NCI-H1417 treated with DMSO at 0.1 percent for 48 hours (cell line): Measurements from ENCODE around the gene TATDN3.
"Not testable (repeated sequence)": the region's sequence is repeated elsewhere in the genome, so short reads cannot be mapped to it uniquely, and the experiment has no call there.

Source experiments
- DNase-seq: peaks from one replicate; lab custom pipeline; 2025; lab: John Stamatoyannopoulos, UW

The TATDN3 gene

GRCh38 chr1:212777151-212777550, 14.5 kb upstream of the TATDN3 start:
- no peak for DNase-seq

DNA sequence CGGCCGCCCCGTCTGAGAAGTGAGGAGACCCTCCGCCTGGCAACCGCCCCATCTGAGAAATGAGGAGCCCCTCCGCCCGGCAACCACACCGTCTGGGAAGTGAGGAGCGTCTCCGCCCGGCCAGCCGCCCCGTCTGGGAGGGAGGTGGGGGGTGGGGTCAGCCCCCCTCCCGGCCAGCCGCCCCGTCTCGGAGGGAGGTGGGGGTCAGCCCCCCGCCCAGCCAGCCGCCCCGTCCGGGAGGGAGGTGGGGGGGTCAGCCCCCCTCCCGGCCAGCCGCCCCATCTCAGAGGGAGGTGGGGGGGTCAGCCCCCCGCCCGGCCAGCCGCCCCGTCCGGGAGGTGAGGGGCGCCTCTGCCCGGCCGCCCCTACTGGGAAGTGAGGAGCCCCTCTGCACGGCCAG, 12.6 kb upstream of the TATDN3 start:
- not testable (repeated sequence) for DNase-seq

GRCh38 chr1:212780759-212781158, 10.9 kb upstream of the TATDN3 start:
- no peak for DNase-seq

DNA sequence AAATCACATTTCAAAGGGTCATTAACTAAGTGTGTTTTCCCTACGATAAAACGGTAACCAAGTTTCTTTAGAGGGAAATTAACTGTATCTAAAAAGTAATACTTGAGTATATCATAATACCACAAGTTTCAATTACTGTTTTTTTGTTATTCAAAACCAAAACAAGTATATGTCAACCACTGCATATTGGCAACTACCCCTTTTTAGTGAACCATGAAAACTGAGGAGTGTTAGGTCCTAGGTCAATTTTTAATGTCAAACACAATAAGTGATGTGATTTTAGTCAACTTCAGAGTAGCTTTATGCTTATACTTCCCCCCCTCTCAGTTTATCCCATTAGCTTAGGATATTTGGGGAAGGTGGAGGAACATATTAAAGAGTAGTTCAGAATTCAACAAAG, 10.5 kb upstream of the TATDN3 start:
- DNase-seq, result no peak

- DNase-seq, result no peak
Observed at GRCh38 chr1:212782422-212783154, 9.1 kb upstream of the TATDN3 start.

DNA sequence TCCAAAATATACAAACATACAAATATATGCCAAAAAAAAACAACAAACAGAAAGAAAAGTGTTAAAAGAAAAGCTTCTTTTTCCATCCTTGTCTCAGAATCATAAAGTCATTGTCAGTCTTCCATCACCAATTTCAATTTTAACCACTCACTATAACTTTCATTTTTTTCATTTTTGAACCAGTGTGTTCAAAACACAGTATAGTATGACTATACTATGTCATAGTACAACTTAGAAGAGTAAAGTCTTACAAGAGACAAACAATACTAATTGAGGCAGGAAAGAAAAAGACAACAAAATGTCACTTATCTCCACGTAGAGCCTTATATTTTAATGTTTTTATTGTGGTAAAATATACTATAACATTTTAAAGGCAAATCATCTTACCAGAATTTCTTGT, 7.7 kb upstream of the TATDN3 start:
- no peak for DNase-seq

GRCh38 chr1:212785871-212786270, 5.8 kb upstream of the TATDN3 start:
- DNase-seq, result no peak

GRCh38 chr1:212791261-212791675, 426 bp upstream of the TATDN3 start:
- no peak for DNase-seq

GRCh38 chr1:212792396-212792908, 758 bp downstream of the TATDN3 start:
- no peak for DNase-seq

DNA sequence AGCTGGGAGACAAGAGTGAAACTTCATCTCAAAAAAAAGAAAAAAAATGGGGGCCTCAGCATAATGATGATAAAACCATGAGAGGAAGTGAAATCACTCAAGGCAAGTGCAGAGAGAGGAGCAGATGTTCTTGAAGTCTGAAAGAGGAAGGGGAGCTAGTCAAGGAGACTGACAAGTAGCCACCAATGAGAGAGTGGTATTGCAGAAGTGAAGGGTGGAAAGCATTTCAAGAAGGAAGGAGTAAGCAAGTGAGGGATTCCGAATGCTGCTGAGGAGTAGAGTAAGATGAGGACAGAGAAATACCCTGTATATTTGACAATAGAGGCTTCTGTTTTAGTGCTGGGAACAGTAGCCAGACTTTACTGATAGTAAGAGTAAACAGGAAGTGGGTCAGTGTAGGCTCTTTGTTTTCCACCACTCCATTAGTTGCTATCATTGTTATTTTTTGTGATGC, 2.9 kb downstream of the TATDN3 start:
- no peak for DNase-seq

- DNase-seq, result no peak
Observed at GRCh38 chr1:212797681-212798080, 6.0 kb downstream of the TATDN3 start.

GRCh38 chr1:212805767-212806166, 14.1 kb downstream of the TATDN3 start:
- DNase-seq, result no peak

DNA sequence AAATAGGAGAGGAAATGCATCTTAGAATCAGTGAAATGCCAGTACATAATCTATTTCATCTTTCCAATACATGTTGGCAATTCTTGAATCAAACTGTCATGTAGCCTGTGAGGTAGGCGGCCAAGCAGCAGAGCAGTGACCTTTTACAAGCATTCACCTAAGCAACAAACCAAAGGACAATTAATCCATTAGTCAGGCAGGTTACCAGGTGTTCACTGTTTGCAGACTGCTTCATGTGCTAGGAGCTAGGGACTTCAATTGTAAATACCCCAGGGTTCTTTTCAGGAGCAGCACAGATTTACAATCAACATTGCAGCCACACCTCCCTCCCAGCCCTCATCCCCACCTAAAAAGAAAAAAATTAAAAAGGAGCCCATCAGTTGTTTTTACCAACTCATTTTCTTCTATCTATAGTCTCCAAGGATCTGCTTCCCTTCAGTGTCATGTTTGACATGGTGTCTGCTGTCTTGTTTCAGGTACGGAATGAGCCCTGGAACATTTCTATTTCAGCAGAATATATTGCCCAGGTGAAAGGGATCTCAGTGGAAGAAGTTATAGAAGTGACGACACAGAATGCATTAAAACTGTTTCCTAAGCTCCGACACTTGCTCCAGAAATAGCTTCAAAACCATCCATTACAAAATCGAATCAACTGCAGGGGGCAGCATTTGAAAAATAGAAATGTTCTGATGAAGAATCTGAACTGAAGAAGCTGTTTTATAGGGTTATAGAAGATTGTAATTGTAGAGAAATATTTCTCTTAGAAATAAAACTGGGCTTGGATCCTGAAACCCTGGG, 23.0 kb downstream of the TATDN3 start:
- DNase-seq, result peak; percentile 85

GRCh38 chr1:212816567-212817278, 25.0 kb downstream of the TATDN3 start:
- DNase-seq, result no peak

- no peak for DNase-seq
Observed at GRCh38 chr1:212819726-212820125, 28.0 kb downstream of the TATDN3 start.

- no peak for DNase-seq
Observed at GRCh38 chr1:212820969-212821368, 29.3 kb downstream of the TATDN3 start.

DNA sequence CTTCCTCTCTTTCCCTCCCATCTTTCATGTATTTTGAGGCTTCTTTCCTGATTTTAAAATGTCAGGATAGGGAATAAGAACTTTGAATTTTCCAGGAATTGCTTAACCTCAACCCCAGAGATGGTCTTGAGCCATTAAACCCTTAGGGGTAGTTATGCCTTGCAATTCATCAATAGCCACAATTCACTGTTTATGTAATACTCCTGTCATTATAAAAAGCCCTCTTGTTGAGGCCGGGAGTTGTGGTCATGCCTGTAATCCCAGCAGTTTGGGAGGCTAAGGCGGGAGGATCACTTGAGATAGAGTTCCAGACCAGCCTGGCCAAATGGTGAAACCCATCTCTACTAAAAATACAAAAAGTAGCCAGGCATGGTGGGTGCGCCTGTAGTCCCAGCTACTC, 31.3 kb downstream of the TATDN3 start:
- no peak for DNase-seq

- DNase-seq, result no peak
Observed at GRCh38 chr1:212824201-212824600, 32.5 kb downstream of the TATDN3 start.

GRCh38 chr1:212825798-212826452, 34.2 kb downstream of the TATDN3 start:
- no peak for DNase-seq

GRCh38 chr1:212827171-212827776, 35.6 kb downstream of the TATDN3 start:
- no peak for DNase-seq

DNA sequence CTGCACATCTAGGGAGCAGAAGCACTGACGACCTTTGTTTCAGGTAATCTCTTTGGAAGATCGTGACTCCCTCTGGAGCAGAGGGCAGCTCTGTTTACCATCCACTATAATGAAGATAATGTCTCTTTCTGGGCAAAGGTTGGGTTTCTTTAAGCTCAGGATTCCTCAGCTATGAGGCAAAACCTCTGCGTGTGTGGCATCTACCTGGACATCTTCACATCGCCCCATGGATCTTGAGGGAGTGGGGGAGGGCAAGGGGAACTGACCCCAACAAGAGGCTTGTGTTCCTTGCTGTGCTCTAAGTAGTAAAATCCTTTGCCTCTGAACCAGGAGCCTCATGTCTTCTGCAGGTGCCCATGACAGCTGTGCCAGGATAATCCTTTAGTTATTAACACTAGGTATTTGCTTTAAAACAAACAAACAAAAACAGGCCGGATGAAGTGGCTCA, 36.2 kb downstream of the TATDN3 start:
- no peak for DNase-seq
